Cortex of kidney (tissue), 1 donor: ENCODE measurements around the gene SPSB3.
A peak's percentile ranks its signal among the peaks of the same experiment; 100 is the strongest.

Experiments used
- DNase-seq: peaks from one replicate; lab custom pipeline; 2025; lab: John Stamatoyannopoulos, UW

The SPSB3 gene

DNA sequence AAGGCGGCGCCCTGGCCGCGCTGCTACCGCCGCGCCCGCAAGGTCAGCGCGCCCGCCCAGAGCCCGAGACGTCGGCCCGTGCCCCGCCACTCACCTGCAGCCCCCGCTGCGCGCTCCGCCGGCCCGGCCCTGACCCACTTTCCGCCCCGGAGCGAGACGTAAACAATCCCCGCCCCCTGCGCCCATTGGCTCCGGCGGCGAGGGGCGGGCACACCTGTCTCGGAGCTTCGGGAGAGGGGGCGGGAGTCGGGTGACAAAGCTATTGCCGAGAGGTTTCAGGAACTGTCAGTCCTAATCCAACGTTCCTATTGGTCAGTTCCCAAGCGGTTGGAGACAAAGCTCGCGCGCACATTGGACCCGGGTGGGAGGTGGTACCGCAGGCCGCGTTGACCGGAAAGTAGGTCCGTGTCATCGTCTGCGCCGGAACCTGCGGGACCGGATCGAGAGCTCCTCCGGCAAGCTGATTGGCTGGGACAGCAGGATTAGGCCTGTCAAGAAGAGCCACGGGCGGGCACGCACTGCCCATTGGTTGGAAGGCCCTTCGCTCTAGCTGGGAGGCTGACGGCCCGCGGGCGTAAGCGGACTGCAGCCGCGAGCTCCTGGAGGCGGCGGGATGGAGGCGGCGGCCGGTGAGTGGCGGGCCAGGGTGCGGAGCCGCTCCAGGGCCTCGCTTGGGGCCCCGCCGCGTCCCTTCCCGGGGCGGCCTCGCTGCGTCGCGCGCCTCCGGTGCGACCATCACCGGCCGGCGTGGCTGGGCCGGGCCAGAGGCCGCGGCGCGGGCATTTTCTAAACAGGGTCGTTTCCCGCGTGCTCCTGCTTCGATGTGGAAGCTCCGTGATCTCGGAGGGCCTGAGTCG is at the start of gene SPSB3, which contains the start of gene NUBP2:
SPSB3 (minus strand) TSS at position 164 of the 857 bp plus-strand sequence. CDS start 1,088 bp downstream, outside the sequence.
NUBP2 (plus strand) TSS at position 553 of the 857 bp plus-strand sequence; CDS start at position 614, 61 bp downstream.
- peak; percentile 100 for DNase-seq

DNA sequence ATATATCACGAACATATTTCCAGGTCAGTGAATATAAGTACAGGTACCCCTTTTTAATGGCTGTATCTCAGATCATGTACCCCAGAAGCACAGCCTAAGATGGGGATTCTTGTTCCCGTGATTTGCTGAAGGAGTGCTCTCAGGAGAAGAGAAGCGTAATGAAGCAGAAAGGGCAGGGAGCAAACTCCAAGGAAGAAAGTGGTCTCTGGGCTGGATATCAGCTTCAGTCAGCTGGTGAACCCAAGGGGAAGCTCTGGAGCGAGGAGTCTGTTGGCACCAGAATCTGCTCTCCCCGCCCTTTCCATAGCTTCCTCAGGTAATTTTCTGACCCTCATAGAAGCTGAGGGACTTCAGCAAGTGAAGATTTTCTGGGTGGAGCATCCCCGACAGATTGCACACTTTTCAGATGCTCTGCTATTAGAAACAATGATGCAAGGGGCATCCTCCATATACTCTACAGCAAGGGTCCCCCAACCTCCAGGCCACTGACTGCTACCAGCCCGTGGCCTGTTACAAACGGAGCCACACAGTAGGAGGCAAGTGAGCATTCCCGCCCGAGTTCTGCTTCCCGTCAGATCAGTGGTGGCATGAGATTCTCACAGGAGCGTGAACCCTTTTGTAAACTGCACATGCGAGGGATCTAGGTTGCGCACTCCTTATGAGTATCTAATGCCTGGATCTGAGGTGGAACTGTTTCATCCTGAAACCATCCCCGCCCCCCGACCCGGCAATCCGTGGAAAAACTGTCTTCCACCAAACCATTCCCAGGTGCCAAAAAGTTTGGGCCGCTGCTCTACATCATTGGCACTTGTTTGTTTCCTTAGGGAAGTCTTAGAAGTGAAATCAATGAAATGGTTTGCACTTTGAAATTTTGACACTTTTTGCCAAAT is 49.1 kb upstream of the SPSB3 start:
- DNase-seq: no peak

DNA sequence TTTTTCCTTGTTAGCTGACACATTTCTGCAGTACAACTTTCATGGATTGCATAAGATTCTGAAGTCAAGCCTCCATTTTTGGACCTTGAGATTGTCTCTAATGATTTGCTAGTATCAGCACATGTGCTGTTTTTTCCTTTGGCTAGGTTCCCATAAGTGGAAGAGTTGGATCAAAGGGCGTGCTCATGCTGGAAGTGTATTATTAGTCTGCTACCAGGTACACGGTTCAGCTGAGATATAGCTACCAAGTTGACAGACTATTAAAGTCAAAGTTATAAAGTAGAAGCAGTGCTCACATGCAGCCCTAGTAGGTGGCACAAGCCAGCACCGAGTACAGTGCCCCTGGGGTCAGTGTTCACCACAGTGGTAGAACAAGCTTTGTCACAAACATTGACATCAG is 47.8 kb upstream of the SPSB3 start:
- no peak for DNase-seq

DNA sequence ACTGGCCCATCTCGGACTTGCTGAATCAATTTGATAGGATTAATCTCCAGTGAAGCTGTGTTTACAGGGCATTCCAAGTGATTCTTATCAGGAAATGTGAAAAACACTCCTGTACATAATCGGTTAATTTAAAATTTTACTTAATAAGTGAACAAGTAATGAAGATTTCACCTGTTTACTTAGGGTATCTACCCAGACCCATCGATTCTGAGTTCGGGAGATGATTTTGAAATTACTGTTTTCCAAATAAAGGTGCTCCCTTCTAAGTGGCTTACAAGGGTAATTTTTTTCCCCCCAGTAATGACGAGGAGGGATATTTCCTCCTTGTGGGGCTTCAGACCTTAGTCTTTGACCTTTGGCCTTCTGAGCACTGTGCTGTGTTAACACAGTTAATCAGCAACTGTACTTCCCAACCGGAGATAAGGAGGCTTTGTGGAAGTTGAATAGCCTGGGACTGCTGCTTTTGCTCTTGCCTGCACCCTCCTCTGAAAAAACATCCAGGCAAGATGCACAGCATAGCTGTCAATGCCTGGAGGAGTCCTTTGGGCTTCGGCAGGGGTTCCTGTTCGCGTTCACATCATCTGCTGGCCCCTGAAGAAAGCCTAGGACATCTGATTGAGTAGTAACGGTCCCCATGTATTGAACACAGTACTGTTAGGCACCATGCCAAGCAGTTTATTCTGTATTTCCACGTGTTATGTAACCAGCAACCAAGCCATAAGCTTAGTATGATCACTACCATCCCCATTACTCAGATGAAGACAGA is 46.5 kb upstream of the SPSB3 start:
- DNase-seq: no peak

DNA sequence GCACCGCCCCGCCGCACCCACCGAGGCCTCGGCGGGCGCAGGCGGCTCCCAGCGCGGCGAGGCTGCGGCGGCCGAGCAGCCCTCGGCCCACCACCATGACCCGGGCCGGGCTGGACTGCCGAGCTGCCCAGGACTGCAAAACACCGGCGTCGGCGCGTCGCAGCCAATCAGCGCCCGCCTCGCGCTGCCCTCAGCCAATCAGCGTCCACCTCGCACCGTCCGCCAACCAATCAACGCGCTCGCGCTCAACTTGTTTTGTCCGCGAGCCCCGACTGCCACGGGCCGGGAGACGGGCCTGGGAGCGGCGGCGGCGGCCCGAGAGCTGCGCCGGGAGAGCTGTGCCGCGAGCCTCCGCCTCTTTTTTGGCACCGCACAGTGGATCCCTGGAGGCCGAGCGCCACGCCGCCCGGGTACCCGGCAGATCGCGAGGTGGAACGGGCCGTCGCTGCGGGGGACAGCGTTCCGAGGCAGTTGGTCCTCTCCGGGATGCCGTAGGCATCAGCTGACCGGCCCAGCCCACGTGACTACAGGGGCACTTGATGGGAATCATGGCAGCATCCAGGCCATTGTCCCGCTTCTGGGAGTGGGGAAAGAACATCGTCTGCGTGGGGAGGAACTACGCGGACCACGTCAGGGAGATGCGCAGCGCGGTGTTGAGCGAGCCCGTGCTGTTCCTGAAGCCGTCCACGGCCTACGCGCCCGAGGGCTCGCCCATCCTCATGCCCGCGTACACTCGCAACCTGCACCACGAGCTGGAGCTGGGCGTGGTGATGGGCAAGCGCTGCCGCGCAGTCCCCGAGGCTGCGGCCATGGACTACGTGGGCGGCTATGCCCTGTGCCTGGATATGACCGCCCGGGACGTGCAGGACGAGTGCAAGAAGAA is 44.6 kb upstream of the SPSB3 start, which contains the start of the genes FAHD1 and HAGH:
FAHD1 (plus strand) TSS at position 516 of the 883 bp plus-strand sequence; CDS start at position 549, 33 bp downstream.
HAGH (minus strand) TSS at position 135 of the 883 bp plus-strand sequence; CDS start at position 97, 38 bp downstream.
- DNase-seq: peak; percentile 95

DNA sequence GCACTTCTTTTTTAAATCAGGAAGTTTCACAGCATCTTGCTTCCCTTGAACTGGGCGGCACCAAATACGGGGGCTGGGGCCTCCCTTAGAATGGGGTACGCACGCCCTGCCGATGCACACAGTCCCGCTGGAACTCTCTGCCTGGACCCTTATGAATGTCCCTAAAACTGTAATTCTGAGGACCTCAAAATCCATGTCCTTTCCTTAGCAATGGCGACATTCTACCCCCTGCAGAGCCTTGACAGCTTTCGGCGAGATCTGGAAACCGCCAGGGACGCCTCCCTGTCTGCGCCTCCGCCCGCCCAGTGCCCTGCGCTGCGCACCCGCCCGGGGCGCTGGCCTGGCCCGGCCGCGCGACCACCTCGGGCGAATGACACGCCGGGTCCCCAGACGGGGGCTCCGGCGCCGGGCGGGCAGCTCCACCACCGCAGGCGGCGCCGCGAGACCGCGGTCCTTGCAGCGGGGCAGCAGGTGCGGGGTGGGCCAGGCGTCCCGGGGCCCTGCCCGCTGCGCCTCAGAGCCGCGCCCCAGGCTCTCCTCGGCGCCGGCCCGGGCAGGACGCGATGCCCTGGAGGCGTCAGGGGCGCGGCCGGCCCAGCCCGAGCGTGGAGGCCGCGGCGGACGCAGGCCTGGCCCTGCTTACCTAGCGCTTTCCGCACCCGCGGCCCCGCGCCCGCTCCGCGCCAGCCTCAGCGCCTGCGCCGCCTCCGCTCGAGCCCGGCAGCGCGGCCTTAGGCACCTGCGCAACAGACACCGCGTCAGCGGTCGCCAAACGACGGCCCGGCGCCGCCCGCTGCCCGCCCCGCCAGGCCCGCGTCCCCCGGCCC is 43.7 kb upstream of the SPSB3 start:
- DNase-seq: no peak

DNA sequence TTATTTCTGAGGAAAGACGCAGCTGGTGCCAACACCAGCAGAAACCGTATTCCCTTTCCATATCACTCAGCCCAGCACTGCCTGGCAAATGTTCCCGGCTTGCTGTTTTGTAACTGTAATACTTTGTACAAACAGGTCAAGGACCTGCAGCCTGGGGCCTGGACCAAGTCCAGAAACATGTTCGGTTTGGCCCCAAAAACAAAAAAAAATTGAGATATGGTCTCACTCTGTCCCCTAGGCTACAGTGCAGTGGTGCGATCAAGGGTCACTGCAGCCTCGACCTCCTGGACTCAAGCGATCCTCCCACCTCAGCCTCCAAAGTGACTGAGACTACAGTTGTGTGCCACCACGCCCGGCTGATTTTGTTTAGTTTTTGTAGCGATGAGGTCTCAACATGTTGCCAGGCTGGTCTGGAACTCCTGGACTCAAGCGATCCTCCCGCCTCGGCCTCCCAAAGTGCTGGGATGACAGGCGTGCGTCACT is 43.1 kb upstream of the SPSB3 start:
- DNase-seq: no peak

DNA sequence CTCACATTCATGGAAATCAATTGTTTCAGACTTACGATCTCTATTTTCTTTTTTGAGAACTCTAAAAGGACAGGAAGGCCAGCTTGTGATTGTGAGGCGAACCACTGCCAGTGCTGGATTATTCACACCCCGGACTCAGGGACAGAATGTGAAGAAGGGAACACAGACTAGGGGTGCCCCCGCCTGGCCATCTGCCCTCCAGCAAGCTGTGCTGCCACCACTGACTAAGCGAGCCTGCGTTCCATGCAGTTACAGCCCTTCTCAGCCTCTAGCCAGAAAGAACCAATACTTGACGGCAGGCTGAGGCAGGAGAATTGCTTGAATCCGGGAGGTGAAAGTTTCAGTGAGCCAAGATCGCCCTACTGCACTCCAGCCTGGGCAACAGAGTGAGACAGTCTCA is 41.5 kb upstream of the SPSB3 start:
- no peak for DNase-seq

DNA sequence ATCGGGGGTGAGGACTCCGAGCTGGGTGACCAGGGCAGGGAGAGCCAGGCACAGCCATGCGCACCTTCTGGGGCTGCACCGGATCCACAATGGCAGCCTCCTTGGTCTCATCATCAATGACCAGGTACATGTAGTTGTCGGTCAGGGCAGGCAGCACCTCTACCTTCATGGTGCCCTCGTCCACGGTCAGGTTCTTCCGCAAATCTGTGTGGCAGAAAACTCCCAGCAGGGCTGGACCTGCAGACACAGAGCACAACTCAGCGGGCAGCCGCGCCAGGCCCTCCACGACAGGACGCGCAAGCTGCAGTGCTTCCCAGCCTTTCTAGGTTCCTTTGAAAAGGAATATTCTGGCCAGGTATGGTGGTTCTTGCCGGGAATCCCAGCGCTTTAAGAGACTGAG is 40.4 kb upstream of the SPSB3 start:
- no peak for DNase-seq

DNA sequence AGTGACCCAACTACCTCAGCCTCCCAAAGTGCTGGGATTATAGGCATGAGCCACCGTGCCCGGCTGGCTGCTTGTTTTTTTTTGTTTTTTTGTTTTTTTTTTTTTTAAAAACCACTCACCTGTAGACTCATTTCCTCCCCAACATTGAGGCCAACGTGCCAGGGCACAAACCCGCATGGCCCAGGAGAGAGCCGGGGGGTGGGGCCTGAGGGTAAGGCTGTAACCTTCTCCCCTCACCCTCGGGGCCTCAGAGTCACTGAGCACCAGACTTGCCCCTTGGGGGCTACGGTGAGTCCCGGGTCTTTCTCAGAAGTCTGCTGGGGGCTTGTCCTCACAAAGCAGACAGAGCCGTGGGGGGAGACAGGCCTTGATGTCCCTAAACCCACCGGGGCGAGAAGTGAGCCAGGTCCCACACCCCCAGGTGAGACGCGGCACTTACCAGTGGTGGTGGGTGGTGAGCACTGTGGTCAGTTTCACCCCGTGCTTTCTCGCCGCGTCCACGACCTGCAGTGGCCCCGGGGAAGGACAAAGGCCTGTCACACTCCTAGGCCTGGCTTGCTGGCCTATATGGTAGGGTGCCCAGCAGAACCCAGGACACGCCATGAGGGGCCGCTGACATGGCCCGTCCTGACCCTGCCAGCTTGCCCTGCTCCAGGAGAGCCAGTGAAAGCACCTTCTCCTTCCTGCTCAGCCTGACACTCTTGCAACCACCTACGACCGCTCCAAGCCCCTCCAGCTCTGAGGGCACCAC is 39.7 kb upstream of the SPSB3 start:
- no peak for DNase-seq

DNA sequence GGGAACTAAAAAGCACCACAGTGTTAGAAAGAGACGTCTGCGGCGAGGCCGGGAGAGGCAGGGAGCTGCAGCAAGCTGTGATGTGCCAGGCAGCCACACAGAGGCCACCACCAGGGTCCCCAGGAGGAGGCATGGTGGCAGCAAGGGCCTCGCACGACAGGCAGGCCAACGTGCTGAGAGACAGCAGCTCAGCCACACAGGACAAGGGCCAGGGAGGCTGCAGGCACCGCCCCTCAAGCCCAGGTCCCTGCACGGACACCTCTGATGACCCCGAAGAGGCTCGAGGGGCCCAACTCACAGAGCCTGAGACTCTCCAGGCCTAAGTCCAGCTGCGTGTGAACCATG is 38.5 kb upstream of the SPSB3 start:
- no peak for DNase-seq

DNA sequence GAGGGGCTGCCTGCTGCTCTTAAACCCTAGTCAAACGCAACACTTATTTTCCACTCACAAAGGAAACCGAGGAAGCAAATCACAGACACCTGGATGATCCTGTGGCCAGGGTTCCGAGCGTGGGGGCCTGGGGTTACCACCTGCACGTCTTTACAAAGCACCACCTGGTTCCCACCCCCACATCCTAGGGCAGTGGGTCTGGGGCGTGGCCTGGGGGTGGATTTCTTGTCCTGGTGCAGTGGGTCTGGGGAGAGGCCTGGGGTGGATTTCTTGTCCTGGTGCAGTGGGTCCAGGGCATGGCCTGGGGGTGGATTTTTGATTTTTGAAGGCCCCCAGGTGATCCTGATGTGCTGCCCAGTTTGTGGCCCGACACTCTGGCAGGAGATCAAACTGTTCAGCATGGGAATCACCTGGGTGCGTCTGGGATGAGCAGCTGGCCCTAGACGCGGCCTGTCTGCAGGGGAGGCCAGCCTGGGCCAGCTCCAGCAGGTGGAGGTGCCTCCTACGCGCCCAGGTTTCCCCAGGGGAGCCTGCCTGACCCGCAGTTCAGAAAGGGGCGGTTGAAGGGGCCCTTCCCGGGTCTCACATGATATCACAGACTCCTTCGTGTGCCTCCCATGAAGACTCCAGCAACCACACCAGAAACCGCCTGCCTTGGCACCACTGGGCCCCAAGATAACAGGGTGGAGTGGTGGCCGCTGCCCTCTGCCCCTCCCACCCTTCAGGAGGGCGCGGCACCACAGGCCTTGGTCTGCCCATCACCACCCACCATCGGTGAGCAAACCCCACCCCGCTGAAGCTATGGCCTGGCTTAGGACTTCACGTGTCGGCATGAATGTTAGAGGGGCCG is 38.0 kb upstream of the SPSB3 start:
- DNase-seq: no peak

DNA sequence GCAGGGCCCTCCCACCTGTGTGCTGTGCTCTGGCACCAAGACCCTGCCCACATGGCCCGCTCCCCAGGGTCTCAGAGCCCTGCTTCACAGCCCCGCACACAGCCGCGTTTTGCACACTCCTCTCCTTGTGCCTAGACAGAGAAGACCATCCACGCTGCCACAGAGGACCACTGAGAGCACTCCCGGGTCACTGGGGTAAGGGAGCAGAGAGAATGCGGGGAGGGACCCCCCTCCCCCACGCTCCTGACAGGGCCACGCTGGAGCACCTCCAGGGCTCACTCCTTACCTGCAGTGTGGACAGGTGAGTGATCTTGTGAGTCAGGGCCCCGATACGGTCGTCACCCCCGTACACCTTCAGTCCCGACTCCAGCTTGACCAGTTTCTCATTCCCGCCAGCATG is 37.2 kb upstream of the SPSB3 start:
- no peak for DNase-seq

DNA sequence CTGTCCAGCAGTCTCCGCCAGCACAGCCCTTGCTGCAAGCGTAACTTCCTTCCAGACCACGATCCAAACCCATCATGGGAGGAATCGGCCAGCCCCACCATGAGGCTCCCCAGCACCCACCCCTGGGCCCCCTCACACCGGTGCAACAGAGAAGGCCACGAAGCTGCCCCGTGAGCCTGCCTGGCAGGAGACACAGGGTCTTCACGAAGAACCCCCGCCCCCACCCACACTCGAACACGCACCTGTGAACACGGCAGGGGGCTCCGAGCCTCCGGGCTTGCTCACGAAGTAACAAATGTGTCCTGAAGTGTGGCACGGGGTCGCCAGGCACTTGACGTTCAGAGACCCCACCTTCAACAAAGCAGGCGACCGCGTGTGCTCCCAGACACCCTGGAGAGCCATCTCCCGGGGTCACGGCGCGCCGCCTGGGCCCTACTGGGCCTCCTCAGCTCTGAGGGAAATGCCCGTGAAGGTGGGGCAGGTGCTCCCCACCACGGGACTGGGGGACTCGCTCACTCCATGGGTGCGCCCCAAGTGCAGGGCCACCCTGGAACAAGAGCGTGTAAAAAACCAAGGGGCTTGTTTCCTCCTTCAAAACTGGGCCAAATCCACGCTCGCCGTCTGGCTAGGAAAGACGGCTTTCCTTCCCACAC is 36.6 kb upstream of the SPSB3 start:
- DNase-seq: no peak

DNA sequence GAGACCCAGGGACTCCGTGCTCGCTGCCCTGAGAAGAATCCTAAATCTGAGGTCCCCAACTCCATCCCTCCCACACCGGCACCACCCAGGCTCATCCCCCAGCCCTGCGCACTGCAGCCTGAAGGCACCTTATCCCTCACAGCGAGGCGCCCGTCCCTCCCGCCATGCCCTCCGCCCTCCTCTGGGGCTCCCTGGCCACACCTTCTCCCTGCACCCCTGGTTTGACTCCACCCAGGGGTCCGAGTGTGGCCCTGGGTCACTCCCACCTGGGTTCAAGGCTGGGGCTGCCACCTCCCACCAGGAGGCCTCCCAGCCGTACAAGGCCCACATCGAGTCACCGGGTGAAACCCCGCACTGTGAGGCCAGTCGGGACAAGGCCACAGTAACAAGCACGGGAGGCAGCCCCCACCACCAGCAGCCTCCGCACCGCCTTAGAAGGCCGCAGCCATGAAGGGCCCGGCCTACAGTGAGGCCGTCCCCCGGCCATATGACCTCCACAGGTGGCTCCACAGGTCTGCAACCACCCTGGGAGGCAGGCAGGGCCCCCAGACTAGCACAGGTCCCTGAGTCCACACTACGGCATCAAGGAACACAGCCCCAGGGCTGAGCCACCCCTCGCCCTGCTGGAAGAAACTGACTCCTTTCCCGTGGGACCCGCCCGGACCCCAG is 36.0 kb upstream of the SPSB3 start:
- no peak for DNase-seq

DNA sequence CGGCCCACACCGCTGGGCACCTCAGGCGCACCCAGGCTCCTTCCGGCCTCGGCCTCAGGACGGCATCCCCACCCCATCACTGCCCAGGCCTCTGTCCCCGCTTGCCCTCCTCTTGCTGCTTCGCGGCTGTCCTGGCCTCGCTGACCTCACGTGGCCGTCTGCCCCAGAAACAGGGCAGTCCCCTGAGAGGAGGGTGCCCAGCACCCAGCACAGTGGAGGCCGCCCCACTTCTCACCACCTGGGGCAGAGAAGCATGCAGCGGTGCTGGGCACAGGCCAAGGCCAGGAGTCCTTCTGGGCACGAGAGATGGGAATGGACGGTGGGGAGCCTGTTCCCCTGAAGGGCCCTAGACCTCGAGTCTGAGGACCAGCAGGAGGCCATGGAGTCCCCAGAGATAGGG is 35.3 kb upstream of the SPSB3 start:
- no peak for DNase-seq

DNA sequence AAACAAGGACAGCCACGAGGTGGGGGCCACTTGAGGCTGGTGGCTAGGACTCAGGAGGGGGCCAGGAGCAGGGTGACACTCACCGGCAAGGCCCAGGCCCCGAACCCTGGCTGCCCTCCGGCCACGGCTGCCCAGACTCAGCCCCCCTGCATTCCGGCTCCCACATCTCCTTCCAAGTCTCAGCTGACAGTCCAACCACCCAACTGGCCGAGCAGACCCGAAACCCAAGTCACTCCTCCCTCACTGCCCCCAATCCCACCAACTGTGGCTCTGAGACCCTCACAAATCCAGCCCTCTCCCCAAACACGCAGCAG is 34.9 kb upstream of the SPSB3 start:
- DNase-seq: no peak
